WTC11 (cell line): ENCODE results near the gene FOXS1. TPM values are rescaled to one million over a fixed set of nuclear protein-coding genes. Genes with fewer than 3 reads are reported as not detected.

Experiments used
- ATAC-seq: fragments of 200-7000 bp; cut with Tn5 transposase; 2 replicates; pipeline ENCODE4 v1.10.0; 2021; ENCODE audit warnings: mild to moderate bottlenecking, moderate library complexity
- CTCF ChIA-PET: fragments of 300-600 bp; sonication (Branson Sonifier 250); formaldehyde crosslinking; loops from one replicate; lab custom pipeline; 2021; ENCODE audit warnings: antibody characterized with exemption; lab: Charles Lee
- POLR2A ChIA-PET: fragments of 350-600 bp; sonication (Branson Sonifier 250); formaldehyde crosslinking; loops from one replicate; lab custom pipeline; 2021; ENCODE audit warnings: antibody characterized with exemption; lab: Charles Lee
- DNase-seq: peaks from one replicate; pipeline ENCODE4 v3.0.0; 2021; ENCODE audit warnings: low spot score
- H3K27ac Mint-ChIP-seq: 2 replicates; pipeline ENCODE4 v1.8.0; 2021; ENCODE audit warnings: mixed read lengths
- H3K27me3 Mint-ChIP-seq: 2 replicates; pipeline ENCODE4 v1.8.0; 2021; ENCODE audit warnings: low read depth, mild to moderate bottlenecking, moderate library complexity, mixed read lengths
- H3K36me3 Mint-ChIP-seq: 2 replicates; pipeline ENCODE4 v1.8.0; 2021; ENCODE audit warnings: mixed read lengths
- H3K4me1 Mint-ChIP-seq: 2 replicates; pipeline ENCODE4 v1.8.0; 2022; ENCODE audit warnings: mixed read lengths
- H3K4me3 Mint-ChIP-seq: 2 replicates; pipeline ENCODE4 v1.8.0; 2021; ENCODE audit warnings: mild to moderate bottlenecking, moderate library complexity, mixed read lengths
- H3K9me3 Mint-ChIP-seq: 2 replicates; pipeline ENCODE4 v1.8.0; 2021; ENCODE audit warnings: mixed read lengths
- ESRRA ChIP-seq: sonication (generic); formaldehyde crosslinking; IDR thresholded peaks from 2 replicates; pipeline ENCODE4 v1.8.1; 2022; ENCODE audit warnings: mild to moderate bottlenecking, missing genetic modification reagents, borderline replicate concordance
- FOXK1 ChIP-seq: sonication (generic); formaldehyde crosslinking; IDR thresholded peaks from 2 replicates; pipeline ENCODE4 v1.8.0; 2022; ENCODE audit warnings: mild to moderate bottlenecking, moderate library complexity, missing genetic modification reagents
- FOXP4 ChIP-seq: sonication (generic); formaldehyde crosslinking; IDR thresholded peaks from 2 replicates; pipeline ENCODE4 v1.8.0; 2022; ENCODE audit warnings: mild to moderate bottlenecking, missing genetic modification reagents
- GRHL2 ChIP-seq: fragments of 250-450 bp; sonication (Bioruptor Pico); IDR thresholded peaks from 2 replicates; pipeline ENCODE4 v1.8.0; 2022; ENCODE audit warnings: mild to moderate bottlenecking, moderate library complexity; ENCODE audit not compliant: insufficient replicate concordance, severe bottlenecking
- HMGA2 ChIP-seq: fragments of 250-450 bp; sonication (Bioruptor Pico); IDR thresholded peaks from 2 replicates; pipeline ENCODE4 v1.4.0; 2021; ENCODE audit warnings: mild to moderate bottlenecking, moderate library complexity
- MLX ChIP-seq: sonication (generic); formaldehyde crosslinking; IDR thresholded peaks from 2 replicates; pipeline ENCODE4 v1.8.1; 2023; ENCODE audit warnings: mild to moderate bottlenecking, missing genetic modification reagents, moderate library complexity
- PREB ChIP-seq: sonication (generic); formaldehyde crosslinking; IDR thresholded peaks from 2 replicates; pipeline ENCODE4 v1.8.1; 2022; ENCODE audit warnings: mild to moderate bottlenecking, missing genetic modification reagents, moderate library complexity, borderline replicate concordance
- TEAD4 ChIP-seq: sonication (generic); formaldehyde crosslinking; IDR thresholded peaks from 2 replicates; pipeline ENCODE4 v1.8.0; 2022; ENCODE audit warnings: mild to moderate bottlenecking, missing genetic modification reagents
- TP53 ChIP-seq: sonication (generic); formaldehyde crosslinking; IDR thresholded peaks from 2 replicates; pipeline ENCODE4 v1.8.1; 2023; ENCODE audit warnings: mild to moderate bottlenecking, missing genetic modification reagents
- USF1 ChIP-seq: sonication (generic); formaldehyde crosslinking; IDR thresholded peaks from 2 replicates; pipeline ENCODE4 v1.8.0; 2022; ENCODE audit warnings: mild to moderate bottlenecking, missing genetic modification reagents
- ZNF121 ChIP-seq: sonication (generic); formaldehyde crosslinking; IDR thresholded peaks from 2 replicates; pipeline ENCODE4 v1.8.0; 2023; ENCODE audit warnings: missing genetic modification reagents
- ZNF219 ChIP-seq: sonication (generic); formaldehyde crosslinking; IDR thresholded peaks from 2 replicates; pipeline ENCODE4 v1.8.0; 2023; ENCODE audit warnings: missing genetic modification reagents, mild to moderate bottlenecking, borderline replicate concordance
- ZNF425 ChIP-seq: fragments of 250-450 bp; sonication (Bioruptor Pico); conservative IDR thresholded peaks from 2 replicates; pipeline ENCODE4 v1.9.0; 2021; ENCODE audit warnings: mild to moderate bottlenecking
- ZNF671 ChIP-seq: fragments of 250-450 bp; sonication (Bioruptor Pico); IDR thresholded peaks from 2 replicates; pipeline ENCODE4 v1.8.0; 2021; ENCODE audit warnings: mild to moderate bottlenecking
- total RNA-seq: library from RNA; stranded (reverse); gene quantifications from 3 replicates; pipeline ENCODE4 v1.2.3, GENCODE V29; 2021

The FOXS1 gene
- total RNA-seq, 1 experiment from 2014 or later, result not detected

- TF ChIP-seq TEAD4 (CRISPR knock-in tag) (no peak), ZNF425 (CRISPR knock-in tag) (no peak), GRHL2 (CRISPR knock-in tag) (no peak), ZNF121 (CRISPR knock-in tag) (no peak)
Observed at GRCh38 chr20:31862506-31862905, 17.1 kb upstream of the FOXS1 start (continued).

GRCh38 chr20:31862157-31862470 is 16.7 kb upstream of the FOXS1 start:
- DNase-seq, result no peak
- TF ChIP-seq USF1, result no peak
- no peak for TF ChIP-seq FOXK1
- no peak for TF ChIP-seq ESRRA (CRISPR knock-in tag)
- TF ChIP-seq ZNF219 (CRISPR knock-in tag), result no peak
- TF ChIP-seq TP53 (CRISPR knock-in tag), result no peak
- no peak for TF ChIP-seq MLX (CRISPR knock-in tag)
- TF ChIP-seq ZNF425 (CRISPR knock-in tag), result no peak
- TF ChIP-seq HMGA2 (CRISPR knock-in tag), result no peak
- TF ChIP-seq FOXP4 (CRISPR knock-in tag), result no peak
- TF ChIP-seq PREB, result no peak
- no peak for TF ChIP-seq ZNF671
- TF ChIP-seq, all 79 proteins: peak for 0
- Mint-ChIP-seq H3K4me1 (peaks cover 16% of the 10 kb centered on the region), H3K27ac (peak overlapping the region; percentile 93), H3K9me3 (no peaks in the 10 kb centered on the region), H3K36me3 (no peaks in the 10 kb centered on the region), H3K27me3 (peaks cover 38% of the 10 kb centered on the region), H3K4me3 (peak overlapping the region; percentile 91)
- ATAC-seq, result no peak
- ChIA-PET CTCF (interaction anchor here (1.5 to 3.6 kb wide), 7 partner anchors 9 to 230 kb away, joined by 5 to 28 read pairs (median 7); partner anchors contain the start of gene PDRG1), POLR2A (no interaction called here)
